ENCODE data around the gene KLF6.

DNA sequence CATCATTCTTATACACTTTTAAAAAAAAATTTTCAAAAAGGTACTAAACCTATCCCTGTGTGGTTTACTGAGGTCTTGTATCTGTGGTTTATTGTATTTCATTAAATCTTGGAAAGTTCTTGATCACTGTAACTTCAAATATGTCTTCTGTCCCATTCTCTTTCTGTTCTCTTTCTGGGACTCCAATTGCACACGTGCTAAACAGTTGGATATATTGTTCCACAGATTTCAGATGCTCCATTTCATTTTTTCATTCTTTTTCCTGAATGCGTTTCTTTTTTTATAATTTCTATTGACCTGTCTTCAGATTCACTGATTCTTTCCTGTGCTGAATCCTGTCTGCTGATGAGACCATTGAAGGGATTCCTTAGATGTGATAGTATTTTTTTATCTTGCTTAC, 4.6 kb upstream of the KLF6 start:
- TF ChIP-seq EZH2 (IDR thresholded peaks at IDR 0.05; ENCODE audit: borderline replicate concordance, low read length): no peak
- TF ChIP-seq, protein P1, sequence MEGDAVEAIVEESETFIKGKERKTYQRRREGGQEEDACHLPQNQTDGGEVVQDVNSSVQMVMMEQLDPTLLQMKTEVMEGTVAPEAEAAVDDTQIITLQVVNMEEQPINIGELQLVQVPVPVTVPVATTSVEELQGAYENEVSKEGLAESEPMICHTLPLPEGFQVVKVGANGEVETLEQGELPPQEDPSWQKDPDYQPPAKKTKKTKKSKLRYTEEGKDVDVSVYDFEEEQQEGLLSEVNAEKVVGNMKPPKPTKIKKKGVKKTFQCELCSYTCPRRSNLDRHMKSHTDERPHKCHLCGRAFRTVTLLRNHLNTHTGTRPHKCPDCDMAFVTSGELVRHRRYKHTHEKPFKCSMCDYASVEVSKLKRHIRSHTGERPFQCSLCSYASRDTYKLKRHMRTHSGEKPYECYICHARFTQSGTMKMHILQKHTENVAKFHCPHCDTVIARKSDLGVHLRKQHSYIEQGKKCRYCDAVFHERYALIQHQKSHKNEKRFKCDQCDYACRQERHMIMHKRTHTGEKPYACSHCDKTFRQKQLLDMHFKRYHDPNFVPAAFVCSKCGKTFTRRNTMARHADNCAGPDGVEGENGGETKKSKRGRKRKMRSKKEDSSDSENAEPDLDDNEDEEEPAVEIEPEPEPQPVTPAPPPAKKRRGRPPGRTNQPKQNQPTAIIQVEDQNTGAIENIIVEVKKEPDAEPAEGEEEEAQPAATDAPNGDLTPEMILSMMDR (IDR thresholded peaks at IDR 0.05; ENCODE audit: low read length): no peak

All from OCI-LY1 (cell line).